ENCODE data around the gene CYSRT1.

DNA sequence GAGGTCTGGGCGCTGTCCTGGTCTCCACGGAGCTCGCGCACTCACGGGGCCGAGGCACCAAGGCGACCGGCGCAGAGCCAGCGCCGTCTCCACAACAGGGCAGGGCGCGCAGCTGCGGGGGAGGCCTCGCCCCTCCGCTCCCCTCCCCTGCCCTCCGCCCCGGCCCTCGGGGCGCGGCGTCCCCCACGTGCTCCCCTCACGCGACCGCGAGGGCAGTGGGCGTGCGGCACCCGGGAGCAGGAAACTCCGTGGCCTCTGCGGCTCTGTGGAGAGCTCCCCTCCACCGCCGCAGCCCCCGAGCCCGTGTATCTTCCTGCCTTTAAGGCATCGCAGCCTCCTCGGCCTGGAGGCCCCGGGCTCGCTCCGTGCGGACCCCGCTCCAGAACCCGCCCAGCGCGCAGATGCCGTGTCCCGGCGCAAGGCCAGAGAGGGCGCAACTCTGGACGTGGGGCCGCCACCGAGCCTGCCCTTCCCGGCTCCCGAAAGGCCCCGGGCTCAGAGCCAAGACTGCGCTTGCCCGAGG, 15.4 kb downstream of the CYSRT1 start:
- TF ChIP-seq, protein P1, sequence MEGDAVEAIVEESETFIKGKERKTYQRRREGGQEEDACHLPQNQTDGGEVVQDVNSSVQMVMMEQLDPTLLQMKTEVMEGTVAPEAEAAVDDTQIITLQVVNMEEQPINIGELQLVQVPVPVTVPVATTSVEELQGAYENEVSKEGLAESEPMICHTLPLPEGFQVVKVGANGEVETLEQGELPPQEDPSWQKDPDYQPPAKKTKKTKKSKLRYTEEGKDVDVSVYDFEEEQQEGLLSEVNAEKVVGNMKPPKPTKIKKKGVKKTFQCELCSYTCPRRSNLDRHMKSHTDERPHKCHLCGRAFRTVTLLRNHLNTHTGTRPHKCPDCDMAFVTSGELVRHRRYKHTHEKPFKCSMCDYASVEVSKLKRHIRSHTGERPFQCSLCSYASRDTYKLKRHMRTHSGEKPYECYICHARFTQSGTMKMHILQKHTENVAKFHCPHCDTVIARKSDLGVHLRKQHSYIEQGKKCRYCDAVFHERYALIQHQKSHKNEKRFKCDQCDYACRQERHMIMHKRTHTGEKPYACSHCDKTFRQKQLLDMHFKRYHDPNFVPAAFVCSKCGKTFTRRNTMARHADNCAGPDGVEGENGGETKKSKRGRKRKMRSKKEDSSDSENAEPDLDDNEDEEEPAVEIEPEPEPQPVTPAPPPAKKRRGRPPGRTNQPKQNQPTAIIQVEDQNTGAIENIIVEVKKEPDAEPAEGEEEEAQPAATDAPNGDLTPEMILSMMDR (IDR thresholded peaks at IDR 0.05): no peak
- TF ChIP-seq POLR2A (IDR thresholded peaks at IDR 0.05): no peak
